Sigmoid colon (tissue), 4 donors: ENCODE data around the gene RAB7A.

Source experiments
- EP300 ChIP-seq, 4 donors: sonication (generic); formaldehyde crosslinking; IDR thresholded peaks; one replicate each; pipeline ENCODE4 v1.6.1; 2017; ENCODE audit warnings: antibody characterized with exemption in 4 of 4
- POLR2A ChIP-seq, 2 donors: fragments of 450-650 bp; IDR thresholded peaks; one replicate each; pipeline ENCODE4 v1.6.1; 2016; ENCODE audit warnings: antibody characterized with exemption in 2 of 2, mild to moderate bottlenecking in 2 of 2, moderate library complexity in 2 of 2
- POLR2AphosphoS5 ChIP-seq, 4 donors: sonication (generic); formaldehyde crosslinking; IDR thresholded peaks; one replicate each; pipeline ENCODE4 v1.6.1; 2017; ENCODE audit warnings: antibody characterized with exemption in 4 of 4
- TF ChIP-seq, protein P1 (sequence below), 4 experiments: fragments of 450-650 bp in 3 of 4; fragments of 200-600 bp in 1 of 4; IDR thresholded peaks; one replicate each; pipeline ENCODE4 v1.5.1; 2016 to 2019; ENCODE audit warnings: antibody characterized with exemption in 4 of 4, mild to moderate bottlenecking in 3 of 4, moderate library complexity in 2 of 4

DNA sequence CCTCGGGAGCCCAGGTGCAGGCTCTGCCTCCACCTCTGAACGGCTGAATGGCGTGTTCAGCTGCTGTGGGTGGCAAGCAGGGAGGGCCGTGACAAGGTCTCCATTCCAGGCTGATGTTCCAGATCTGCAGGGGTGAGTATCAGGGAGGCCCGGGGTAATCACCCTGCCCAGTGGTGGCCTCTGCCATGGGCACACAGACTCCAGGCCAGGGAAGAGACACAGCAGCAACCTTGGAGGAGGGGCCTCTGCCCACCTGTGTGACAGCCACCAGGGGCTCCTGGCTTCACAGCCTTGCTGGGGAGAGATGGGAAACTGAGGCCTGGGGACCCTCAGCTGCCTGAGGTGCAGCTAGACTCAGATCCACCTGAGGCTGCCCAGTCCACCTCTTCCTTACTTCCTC, 127.8 kb downstream of the RAB7A start:
- TF ChIP-seq, protein P1, sequence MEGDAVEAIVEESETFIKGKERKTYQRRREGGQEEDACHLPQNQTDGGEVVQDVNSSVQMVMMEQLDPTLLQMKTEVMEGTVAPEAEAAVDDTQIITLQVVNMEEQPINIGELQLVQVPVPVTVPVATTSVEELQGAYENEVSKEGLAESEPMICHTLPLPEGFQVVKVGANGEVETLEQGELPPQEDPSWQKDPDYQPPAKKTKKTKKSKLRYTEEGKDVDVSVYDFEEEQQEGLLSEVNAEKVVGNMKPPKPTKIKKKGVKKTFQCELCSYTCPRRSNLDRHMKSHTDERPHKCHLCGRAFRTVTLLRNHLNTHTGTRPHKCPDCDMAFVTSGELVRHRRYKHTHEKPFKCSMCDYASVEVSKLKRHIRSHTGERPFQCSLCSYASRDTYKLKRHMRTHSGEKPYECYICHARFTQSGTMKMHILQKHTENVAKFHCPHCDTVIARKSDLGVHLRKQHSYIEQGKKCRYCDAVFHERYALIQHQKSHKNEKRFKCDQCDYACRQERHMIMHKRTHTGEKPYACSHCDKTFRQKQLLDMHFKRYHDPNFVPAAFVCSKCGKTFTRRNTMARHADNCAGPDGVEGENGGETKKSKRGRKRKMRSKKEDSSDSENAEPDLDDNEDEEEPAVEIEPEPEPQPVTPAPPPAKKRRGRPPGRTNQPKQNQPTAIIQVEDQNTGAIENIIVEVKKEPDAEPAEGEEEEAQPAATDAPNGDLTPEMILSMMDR (IDR thresholded peaks at IDR 0.05) = no peak
- TF ChIP-seq POLR2A (IDR thresholded peaks at IDR 0.05) (no peak), EP300 (IDR thresholded peaks at IDR 0.05) (no peak), POLR2AphosphoS5 (IDR thresholded peaks at IDR 0.05) (no peak)
